GM12878 (cell line): ENCODE data around the gene NUP214. TPM values are rescaled to one million over a fixed set of nuclear protein-coding genes. Genes with fewer than 3 reads are reported as not detected.
"Not testable (repeated sequence)": the region's sequence is repeated elsewhere in the genome, so short reads cannot be mapped to it uniquely, and the experiment has no call there.

Experiments used
- ATAC-seq: fragments of 200-7000 bp; cut with Tn5 transposase; 3 replicates; pipeline ENCODE4 v1.9.1; 2020; ENCODE audit warnings: mild to moderate bottlenecking, moderate library complexity
- BruUV-seq: library from RNA; stranded (reverse); fragments of 400-500 nt; replicated peaks from 2 replicates; lab custom pipeline; 2021; lab: Mats Ljungman, UMichigan
- CTCF ChIA-PET: fragments of 300-600 bp; sonication (Branson Sonifier 250); formaldehyde crosslinking; extraction: SDS; loops from one replicate; lab custom pipeline; 2021; ENCODE audit warnings: inconsistent platforms; lab: Yijun Ruan, JAX
- POLR2A ChIA-PET: fragments of 350-600 bp; formaldehyde crosslinking; extraction: SDS; loops from one replicate; lab custom pipeline; 2021; ENCODE audit warnings: inconsistent platforms; lab: Charles Lee
- RAD21 ChIA-PET: fragments of 300-600 bp; sonication (Branson Sonifier 250); formaldehyde crosslinking; loops from one replicate; lab custom pipeline; 2023; ENCODE audit warnings: antibody characterized with exemption; ENCODE audit not compliant: unreplicated experiment; lab: Charles Lee
- SMC1A ChIA-PET: fragments of 300-600 bp; sonication (Branson Sonifier 250); formaldehyde crosslinking; loops from one replicate; lab custom pipeline; 2023; ENCODE audit not compliant: unreplicated experiment, uncharacterized antibody; lab: Charles Lee
- DNase-seq: peaks from one replicate; pipeline ENCODE4 v3.0.0-alpha.2; 2011; ENCODE audit warnings: low read depth, low spot score
- FAIRE-seq: peaks from 3 replicates; lab custom pipeline; 2011; peaks lifted over from hg19 to GRCh38; lab: Jason Lieb, UNC
- H2AFZ ChIP-seq: 2 replicates; pipeline ENCODE4 v1.6.0; 2011; ENCODE audit warnings: low read depth, low read length, control low read depth; ENCODE audit not compliant: control insufficient read depth
- H3K27ac ChIP-seq: 2 replicates; pipeline ENCODE4 v1.5.1; 2011; ENCODE audit warnings: control low read depth; ENCODE audit not compliant: control insufficient read depth, insufficient read depth
- H3K27me3 ChIP-seq, 2 experiments: replicated peaks in 1 of 2; 2 replicates each; pipeline versions ENCODE4 v1.6.0 to v1.6.1; 2011; ENCODE audit warnings: low read length in 1 of 2; ENCODE audit not compliant: control insufficient read depth in 2 of 2, insufficient read depth in 2 of 2
- H3K36me3 ChIP-seq, 2 experiments: 2 replicates each; pipeline ENCODE4 v1.5.1; 2011; ENCODE audit warnings: low read length in 1 of 2; ENCODE audit not compliant: control insufficient read depth in 2 of 2, insufficient read depth in 2 of 2
- H3K4me1 ChIP-seq: 2 replicates; pipeline ENCODE4 v1.6.1; 2011; ENCODE audit warnings: mild to moderate bottlenecking, low read length, moderate library complexity, mixed read lengths; ENCODE audit not compliant: control insufficient read depth, insufficient read depth
- H3K4me2 ChIP-seq: 2 replicates; pipeline ENCODE4 v1.6.0; 2011; ENCODE audit warnings: control low read depth; ENCODE audit not compliant: control insufficient read depth, insufficient read depth
- H3K4me3 ChIP-seq: fragments of 200-600 bp; sonication (generic); 2 replicates; pipeline ENCODE4 v1.5.1; 2016
- H3K79me2 ChIP-seq: 2 replicates; pipeline ENCODE4 v1.6.0; 2011; ENCODE audit warnings: low read length; ENCODE audit not compliant: control insufficient read depth, insufficient read depth
- H3K9ac ChIP-seq: 2 replicates; pipeline ENCODE4 v1.8.0; 2011; ENCODE audit warnings: low read length, control low read depth, mixed read lengths; ENCODE audit not compliant: control insufficient read depth, insufficient read depth
- H3K9me3 ChIP-seq: replicated peaks from 3 replicates; pipeline ENCODE4 v1.5.1; 2011; ENCODE audit warnings: mild to moderate bottlenecking, low read length; ENCODE audit not compliant: control insufficient read depth, insufficient read depth
- H4K20me1 ChIP-seq: 2 replicates; pipeline ENCODE4 v1.6.0; 2011; ENCODE audit not compliant: control insufficient read depth, insufficient read depth
- PAX5 ChIP-seq: IDR thresholded peaks from 2 replicates; pipeline ENCODE4 v1.6.1; 2011; ENCODE audit warnings: low read depth, low read length, borderline replicate concordance
- WGBS: methylation state at CpG from one replicate; pipeline ENCODE4 v1.1.6; 2016; ENCODE audit warnings: low lambda C conversion rate; ENCODE audit not compliant: insufficient replicate concordance, insufficient coverage; ENCODE audit errors: missing lambda C conversion rate; 5-methylcytosine and 5-hydroxymethylcytosine counted together
- in situ Hi-C: fragments of 300-500 bp; cut with MboI; formaldehyde crosslinking; loops from 9 replicates; pipeline ENCODE4 v1.14.3; 2018; ENCODE audit warnings: mixed read lengths
- intact Hi-C: fragments of 100-400 bp; cut with micrococcal nuclease; formaldehyde crosslinking; loops from one replicate; pipeline ENCODE4 v1.14.2; 2022; ENCODE audit not compliant: unreplicated experiment
- polyA plus RNA-seq, 11 experiments: library from polyadenylated mRNA; depleted of rRNA in 4 of 11; unstranded in 6 of 11; stranded (reverse) in 5 of 11; fragments of >200 nt; fragmentation: Nextera tagmentation in 4 of 11; fragmentation: Illumina TruSeq in 1 of 11; extraction: Ambion mirVana in 4 of 11; extraction: Trizol in 1 of 11; gene quantifications; 1 replicate in 1 of 11; 2 replicates in 10 of 11; pipeline versions ENCODE4 v1.2.1 to v1.2.3, GENCODE V29; 2011 to 2016; ENCODE audit warnings: inconsistent platforms in 2 of 11, missing spikeins in 2 of 11, low read depth in 1 of 11
- total RNA-seq, 4 experiments: library from RNA; depleted of rRNA in 3 of 4; stranded (reverse); fragments of >200 nt in 3 of 4; fragmentation: Illumina TruSeq in 1 of 4; extraction: Trizol in 1 of 4; gene quantifications; 2 replicates each; pipeline versions ENCODE4 v1.2.1 to v1.2.3, GENCODE V29; 2013 to 2021

NUP214 gene
- total and polyA plus RNA-seq, 10 of the 15 experiments (the other 5 are each of a cell fraction or from before 2014, with no cell fraction given) = 11.7 to 53.8 (median 17.6) TPM

DNA sequence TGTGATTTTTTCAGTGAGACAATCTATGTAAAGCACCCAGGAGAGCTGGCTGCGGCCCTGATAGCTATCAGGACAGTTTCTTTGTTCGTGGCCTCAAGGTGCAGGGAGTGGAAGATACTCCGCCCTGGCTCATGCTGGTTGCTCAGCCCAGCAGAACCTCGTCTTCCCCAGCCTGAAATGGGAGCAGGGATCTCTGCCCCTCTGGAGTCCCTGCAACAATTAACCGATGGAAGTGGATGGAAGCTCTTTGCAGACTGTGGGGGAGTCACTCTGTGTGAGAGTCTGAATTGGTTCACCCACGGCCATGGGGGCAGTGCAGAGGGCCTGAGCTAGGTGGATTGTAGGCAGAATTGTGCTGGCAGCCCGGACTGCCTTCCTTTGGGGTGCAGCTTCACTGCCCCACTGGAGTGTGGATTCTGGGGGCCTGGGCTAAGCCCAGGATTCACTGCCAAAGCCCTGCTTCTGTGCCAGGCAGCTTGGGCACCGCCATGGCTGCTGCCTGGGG is 26.2 kb upstream of the NUP214 start:
- intact Hi-C loops = no loop called here
- ChIA-PET SMC1A (no interaction called here), CTCF (no interaction called here), RAD21 (no interaction called here), POLR2A (no interaction called here)
- no peak overlapping the region for H3K4me3 ChIP-seq
- no peaks in the 10 kb centered on the region for H3K79me2 ChIP-seq
- H3K4me2 ChIP-seq = no peak overlapping the region
- H3K27ac ChIP-seq = no peak overlapping the region
- H2AFZ ChIP-seq = no peak overlapping the region
- no peaks in the 10 kb centered on the region for H3K9me3 ChIP-seq
- peak; percentile 11 for ATAC-seq
- no peak for FAIRE-seq
- WGBS = 52% methylated on average over 8 of the region's 8 CpGs
- H3K9ac ChIP-seq = no peak overlapping the region
- no peaks in the 10 kb centered on the region for H4K20me1 ChIP-seq
- no peaks in the 10 kb centered on the region for H3K36me3 ChIP-seq
- no TSS peak for BruUV-seq
- in situ Hi-C loops = no loop called here
- peaks cover 8 to 13% of the 10 kb centered on the region in 2 experiments; a peak in 3 of 4 replicates for H3K27me3 ChIP-seq
- no peak for TF ChIP-seq PAX5
- no peak for DNase-seq
- no peaks in the 10 kb centered on the region; the same call in 1 of the 2 replicates for H3K4me1 ChIP-seq

DNA sequence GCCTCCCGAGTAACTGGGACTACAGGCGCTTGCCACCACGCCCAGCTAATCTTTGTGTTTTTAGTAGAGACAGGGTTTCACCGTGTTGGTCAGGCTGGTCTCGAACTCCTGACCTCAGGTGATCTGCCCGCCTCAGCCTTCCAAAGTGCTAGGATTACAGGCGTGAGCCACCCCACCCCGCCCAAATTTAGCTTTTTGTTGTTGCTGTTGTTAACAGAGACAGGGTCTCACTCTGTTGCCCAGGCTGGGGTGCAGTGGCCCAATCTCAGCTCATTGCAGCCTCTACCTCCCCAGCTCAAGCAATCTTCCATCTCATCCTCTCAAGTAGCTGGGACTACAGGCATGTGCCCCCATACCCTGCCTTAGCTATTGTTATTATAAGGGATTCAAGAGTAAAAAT is 25.5 kb upstream of the NUP214 start:
- H3K36me3 ChIP-seq, H3K9me3 ChIP-seq, H3K4me1 ChIP-seq, H3K27ac ChIP-seq, H3K4me2 ChIP-seq, ATAC-seq, SMC1A ChIA-PET, H4K20me1 ChIP-seq, in situ Hi-C loops, RAD21 ChIA-PET, POLR2A ChIA-PET, H3K9ac ChIP-seq, H3K79me2 ChIP-seq, intact Hi-C loops, DNase-seq, H3K4me3 ChIP-seq, H2AFZ ChIP-seq, BruUV-seq, FAIRE-seq: not testable (repeated sequence)
- CTCF ChIA-PET = interaction anchor here (0.7 kb wide), 1 partner anchor 76 kb away, joined by 3 read pairs; no protein-coding TSS in a partner anchor
- H3K27me3 ChIP-seq = peaks cover 8 to 12% of the 10 kb centered on the region in 2 experiments; a peak in 3 of 4 replicates
- WGBS = 62% methylated on average over 8 of the region's 8 CpGs
